HepG2 (cell line): ENCODE results near the gene GBX1. TPM values are rescaled to one million over a fixed set of nuclear protein-coding genes. Genes with fewer than 3 reads are reported as not detected.

Experiments used
- ETV6 ChIP-seq: sonication (generic); formaldehyde crosslinking; conservative IDR thresholded peaks from 2 replicates; pipeline ENCODE4 v1.4.0; 2020; ENCODE audit warnings: missing genetic modification reagents
- HOXA5 ChIP-seq: sonication (generic); formaldehyde crosslinking; IDR thresholded peaks from 2 replicates; pipeline ENCODE4 v1.4.0; 2020; ENCODE audit warnings: missing genetic modification reagents
- KDM5B ChIP-seq: sonication (generic); formaldehyde crosslinking; IDR thresholded peaks from 2 replicates; pipeline ENCODE4 v1.4.0; 2020; ENCODE audit warnings: missing genetic modification reagents, mild to moderate bottlenecking, borderline replicate concordance
- MBNL3 ChIP-seq: fragments of 250-450 bp; sonication (Bioruptor Pico); conservative IDR thresholded peaks from 2 replicates; pipeline ENCODE4 v1.8.0; 2022; ENCODE audit warnings: mild to moderate bottlenecking, inconsistent platforms
- MTF2 ChIP-seq: sonication (generic); formaldehyde crosslinking; IDR thresholded peaks from 2 replicates; pipeline ENCODE4 v1.5.0; 2020; ENCODE audit warnings: missing genetic modification reagents, borderline replicate concordance
- SP2 ChIP-seq: sonication (generic); formaldehyde crosslinking; IDR thresholded peaks from 2 replicates; pipeline ENCODE4 v1.5.1; 2020; ENCODE audit warnings: mild to moderate bottlenecking, missing genetic modification reagents
- ZKSCAN5 ChIP-seq: sonication (generic); formaldehyde crosslinking; IDR thresholded peaks from 2 replicates; pipeline ENCODE4 v1.5.1; 2020; ENCODE audit warnings: mild to moderate bottlenecking, missing genetic modification reagents
- ZNF251 ChIP-seq: sonication (generic); formaldehyde crosslinking; IDR thresholded peaks from 2 replicates; pipeline ENCODE4 v1.9.0; 2021; ENCODE audit warnings: mild to moderate bottlenecking, missing genetic modification reagents
- ZNF430 ChIP-seq: sonication (generic); formaldehyde crosslinking; IDR thresholded peaks from 2 replicates; pipeline ENCODE4 v1.9.0; 2021; ENCODE audit warnings: mild to moderate bottlenecking, missing genetic modification reagents
- ZNF616 ChIP-seq: sonication (generic); formaldehyde crosslinking; IDR thresholded peaks from 2 replicates; pipeline ENCODE4 v1.5.0; 2020; ENCODE audit warnings: low read depth, mild to moderate bottlenecking, missing genetic modification reagents
- polyA plus RNA-seq, 8 experiments: library from polyadenylated mRNA; depleted of rRNA in 3 of 8; stranded (reverse) in 7 of 8; unstranded in 1 of 8; fragments of >200 nt; fragmentation: Illumina TruSeq in 4 of 8; extraction: Trizol in 4 of 8; gene quantifications; 2 replicates each; pipeline versions ENCODE4 v1.2.1 to v1.2.3, GENCODE V29; 2011 to 2016; ENCODE audit warnings: low read depth in 4 of 8, missing spikeins in 1 of 8, mixed read lengths in 1 of 8; ENCODE audit not compliant: insufficient read depth in 1 of 8
- total RNA-seq, 5 experiments: library from RNA; depleted of rRNA; stranded (reverse); fragments of >200 nt; fragmentation: Illumina TruSeq; extraction: Trizol; gene quantifications; 2 replicates each; pipeline ENCODE4 v1.2.3, GENCODE V29; 2016; ENCODE audit warnings: low read depth in 1 of 5
- TF ChIP-seq, protein P1 (sequence below): sonication (generic); formaldehyde crosslinking; conservative IDR thresholded peaks from 2 replicates; pipeline ENCODE4 v1.4.0; 2020; ENCODE audit warnings: mild to moderate bottlenecking, missing genetic modification reagents, moderate library complexity
- TF ChIP-seq, protein P2 (sequence below): IDR thresholded peaks from 2 replicates; pipeline ENCODE4 v1.6.1; 2012; ENCODE audit warnings: low read depth, low read length, improper control_type of control experiment

GBX1 gene
- total and polyA plus RNA-seq, 2 of the 13 experiments (the other 11 are each of a cell fraction or from before 2014, with no cell fraction given): not detected

DNA sequence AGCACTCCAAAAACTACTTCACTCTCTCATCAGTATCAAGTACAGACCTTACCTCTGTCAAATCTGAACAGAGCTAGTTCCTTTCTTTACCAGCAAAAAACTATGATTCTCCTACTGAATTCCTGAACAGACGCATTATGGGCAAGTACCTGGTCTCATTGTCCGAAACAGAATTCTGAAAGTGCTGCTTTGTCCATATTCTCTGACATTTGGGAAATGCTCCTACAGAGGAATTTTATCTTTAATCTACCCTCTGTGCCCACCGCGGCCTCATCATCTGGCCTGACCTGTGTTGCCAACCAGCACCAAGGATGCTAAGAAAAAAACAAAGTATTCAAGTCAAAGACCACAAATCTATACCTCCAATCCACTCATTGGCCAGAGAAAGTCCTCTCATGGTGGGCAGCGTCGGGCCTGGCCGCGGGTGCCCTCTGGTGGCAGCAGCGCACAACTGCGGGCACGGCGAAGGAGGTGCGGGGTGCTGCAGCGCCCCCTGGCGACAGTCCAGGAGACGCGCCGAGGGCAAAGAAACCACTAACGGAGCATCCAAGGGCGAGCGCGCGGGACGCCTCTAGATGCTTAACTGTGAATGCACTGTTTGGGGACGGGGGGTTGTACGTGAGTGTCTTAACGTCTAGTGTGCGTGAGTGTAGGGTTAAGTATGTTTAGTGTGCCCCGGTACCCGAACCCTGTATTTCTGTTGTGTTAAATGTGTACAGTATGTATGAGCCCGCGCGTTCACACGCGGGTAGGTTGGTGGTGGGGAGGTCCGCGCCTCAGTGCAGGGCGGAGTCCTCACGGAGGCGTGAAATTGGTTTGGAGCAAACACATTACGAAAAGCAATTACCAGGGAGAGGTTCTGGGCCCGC lies 5.0 kb upstream of the GBX1 start (continued):
- TF ChIP-seq SP2 (no peak), MTF2 (CRISPR knock-in tag) (peak; percentile 88; the same call in 1 of the 2 replicates), MBNL3 (CRISPR knock-in tag) (no peak), ETV6 (CRISPR knock-in tag) (no peak), ZNF251 (no peak), ZKSCAN5 (CRISPR knock-in tag) (no peak), KDM5B (CRISPR knock-in tag) (peak; percentile 50; the same call in 1 of the 2 replicates), ZNF616 (CRISPR knock-in tag) (no peak), ZNF430 (CRISPR knock-in tag) (no peak), HOXA5 (CRISPR knock-in tag) (peak; percentile 36; the same call in 1 of the 2 replicates)
- TF ChIP-seq, protein P1, sequence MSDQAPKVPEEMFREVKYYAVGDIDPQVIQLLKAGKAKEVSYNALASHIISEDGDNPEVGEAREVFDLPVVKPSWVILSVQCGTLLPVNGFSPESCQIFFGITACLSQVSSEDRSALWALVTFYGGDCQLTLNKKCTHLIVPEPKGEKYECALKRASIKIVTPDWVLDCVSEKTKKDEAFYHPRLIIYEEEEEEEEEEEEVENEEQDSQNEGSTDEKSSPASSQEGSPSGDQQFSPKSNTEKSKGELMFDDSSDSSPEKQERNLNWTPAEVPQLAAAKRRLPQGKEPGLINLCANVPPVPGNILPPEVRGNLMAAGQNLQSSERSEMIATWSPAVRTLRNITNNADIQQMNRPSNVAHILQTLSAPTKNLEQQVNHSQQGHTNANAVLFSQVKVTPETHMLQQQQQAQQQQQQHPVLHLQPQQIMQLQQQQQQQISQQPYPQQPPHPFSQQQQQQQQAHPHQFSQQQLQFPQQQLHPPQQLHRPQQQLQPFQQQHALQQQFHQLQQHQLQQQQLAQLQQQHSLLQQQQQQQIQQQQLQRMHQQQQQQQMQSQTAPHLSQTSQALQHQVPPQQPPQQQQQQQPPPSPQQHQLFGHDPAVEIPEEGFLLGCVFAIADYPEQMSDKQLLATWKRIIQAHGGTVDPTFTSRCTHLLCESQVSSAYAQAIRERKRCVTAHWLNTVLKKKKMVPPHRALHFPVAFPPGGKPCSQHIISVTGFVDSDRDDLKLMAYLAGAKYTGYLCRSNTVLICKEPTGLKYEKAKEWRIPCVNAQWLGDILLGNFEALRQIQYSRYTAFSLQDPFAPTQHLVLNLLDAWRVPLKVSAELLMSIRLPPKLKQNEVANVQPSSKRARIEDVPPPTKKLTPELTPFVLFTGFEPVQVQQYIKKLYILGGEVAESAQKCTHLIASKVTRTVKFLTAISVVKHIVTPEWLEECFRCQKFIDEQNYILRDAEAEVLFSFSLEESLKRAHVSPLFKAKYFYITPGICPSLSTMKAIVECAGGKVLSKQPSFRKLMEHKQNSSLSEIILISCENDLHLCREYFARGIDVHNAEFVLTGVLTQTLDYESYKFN: no peak
- TF ChIP-seq, protein P2, sequence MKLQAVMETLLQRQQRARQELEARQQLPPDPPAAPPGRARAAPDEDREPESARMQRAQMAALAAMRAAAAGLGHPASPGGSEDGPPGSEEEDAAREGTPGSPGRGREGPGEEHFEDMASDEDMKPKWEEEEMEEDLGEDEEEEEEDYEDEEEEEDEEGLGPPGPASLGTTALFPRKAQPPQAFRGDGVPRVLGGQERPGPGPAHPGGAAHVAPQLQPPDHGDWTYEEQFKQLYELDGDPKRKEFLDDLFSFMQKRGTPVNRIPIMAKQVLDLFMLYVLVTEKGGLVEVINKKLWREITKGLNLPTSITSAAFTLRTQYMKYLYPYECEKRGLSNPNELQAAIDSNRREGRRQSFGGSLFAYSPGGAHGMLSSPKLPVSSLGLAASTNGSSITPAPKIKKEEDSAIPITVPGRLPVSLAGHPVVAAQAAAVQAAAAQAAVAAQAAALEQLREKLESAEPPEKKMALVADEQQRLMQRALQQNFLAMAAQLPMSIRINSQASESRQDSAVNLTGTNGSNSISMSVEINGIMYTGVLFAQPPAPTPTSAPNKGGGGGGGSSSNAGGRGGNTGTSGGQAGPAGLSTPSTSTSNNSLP: no peak
